GM10266 (cell line): ENCODE data around the gene DAPK1.

ENCODE experiments used
- DNase-seq: peaks from one replicate; pipeline ENCODE4 v3.0.0; 2012; ENCODE audit errors: extremely low spot score
- TF ChIP-seq, protein P1 (sequence below): IDR thresholded peaks from 2 replicates; pipeline ENCODE4 v1.5.1; 2012; ENCODE audit warnings: mild to moderate bottlenecking, low read depth; ENCODE audit not compliant: control insufficient read depth, insufficient read depth; ENCODE audit errors: missing control alignments

Gene DAPK1

DNA sequence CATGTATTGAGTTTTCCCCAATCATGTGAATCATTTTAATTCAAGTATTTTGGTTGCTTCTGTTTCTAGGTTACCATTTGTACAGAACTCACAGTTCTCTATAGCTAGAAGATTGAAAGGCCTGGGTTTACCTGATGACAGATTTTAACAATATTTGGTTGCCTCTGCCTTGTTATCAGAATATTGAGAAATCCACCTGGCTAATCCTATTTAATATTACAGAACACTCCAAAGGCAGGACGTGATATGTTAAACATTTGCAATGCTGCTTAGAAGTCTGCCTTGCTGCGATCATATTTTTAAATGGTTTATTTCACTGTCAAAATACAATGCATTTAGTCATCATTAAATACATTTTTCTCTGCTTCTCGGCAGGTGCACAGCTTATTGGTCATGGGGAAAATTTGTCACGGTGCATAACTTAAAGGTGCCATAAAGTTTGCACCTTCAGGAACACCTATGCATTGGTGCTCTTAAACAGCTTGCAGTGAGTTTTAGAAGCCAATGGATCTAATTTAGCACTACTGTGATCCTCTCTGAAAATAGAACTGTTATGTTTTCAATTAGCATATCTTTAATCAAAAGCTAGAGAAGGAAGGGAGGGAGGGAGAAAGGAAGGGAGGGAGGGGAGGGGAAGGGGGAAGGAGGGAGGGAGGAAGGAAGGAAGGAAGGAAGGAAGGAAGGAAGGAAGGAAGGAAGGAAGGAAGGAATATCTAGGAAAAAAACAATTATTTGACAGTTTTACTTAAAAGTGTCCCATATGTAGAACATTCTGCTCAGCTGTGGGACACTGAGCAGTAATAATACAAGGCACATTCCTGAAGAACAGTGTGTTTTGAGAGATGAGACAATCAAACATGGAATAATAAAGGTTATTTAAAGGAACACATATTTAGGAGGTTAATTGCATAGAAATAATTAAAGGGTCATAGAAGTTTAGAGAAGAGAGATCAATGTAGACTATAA is 15.5 kb upstream of the DAPK1 start:
- TF ChIP-seq, protein P1, sequence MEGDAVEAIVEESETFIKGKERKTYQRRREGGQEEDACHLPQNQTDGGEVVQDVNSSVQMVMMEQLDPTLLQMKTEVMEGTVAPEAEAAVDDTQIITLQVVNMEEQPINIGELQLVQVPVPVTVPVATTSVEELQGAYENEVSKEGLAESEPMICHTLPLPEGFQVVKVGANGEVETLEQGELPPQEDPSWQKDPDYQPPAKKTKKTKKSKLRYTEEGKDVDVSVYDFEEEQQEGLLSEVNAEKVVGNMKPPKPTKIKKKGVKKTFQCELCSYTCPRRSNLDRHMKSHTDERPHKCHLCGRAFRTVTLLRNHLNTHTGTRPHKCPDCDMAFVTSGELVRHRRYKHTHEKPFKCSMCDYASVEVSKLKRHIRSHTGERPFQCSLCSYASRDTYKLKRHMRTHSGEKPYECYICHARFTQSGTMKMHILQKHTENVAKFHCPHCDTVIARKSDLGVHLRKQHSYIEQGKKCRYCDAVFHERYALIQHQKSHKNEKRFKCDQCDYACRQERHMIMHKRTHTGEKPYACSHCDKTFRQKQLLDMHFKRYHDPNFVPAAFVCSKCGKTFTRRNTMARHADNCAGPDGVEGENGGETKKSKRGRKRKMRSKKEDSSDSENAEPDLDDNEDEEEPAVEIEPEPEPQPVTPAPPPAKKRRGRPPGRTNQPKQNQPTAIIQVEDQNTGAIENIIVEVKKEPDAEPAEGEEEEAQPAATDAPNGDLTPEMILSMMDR = no peak
- no peak for DNase-seq

DNA sequence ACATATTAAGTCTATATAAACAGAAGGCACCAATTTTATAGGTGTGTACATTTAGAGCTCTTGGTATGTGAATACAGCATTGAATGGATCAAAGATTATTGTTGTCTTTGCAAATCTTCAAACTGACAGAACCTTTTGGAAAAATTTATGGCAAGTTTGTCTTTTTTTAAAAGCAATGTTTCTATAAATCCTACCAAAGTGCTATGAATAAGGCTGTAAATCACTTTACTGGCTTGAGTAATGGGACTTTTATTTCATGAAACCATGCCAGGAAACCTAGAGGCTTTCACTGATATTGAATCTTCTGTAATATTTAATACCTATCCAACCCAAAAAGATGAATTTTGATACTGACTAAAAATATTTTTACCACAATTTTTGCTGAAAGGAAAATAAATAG is 7.4 kb upstream of the DAPK1 start:
- TF ChIP-seq, protein P1 = no peak
- DNase-seq = no peak

DNA sequence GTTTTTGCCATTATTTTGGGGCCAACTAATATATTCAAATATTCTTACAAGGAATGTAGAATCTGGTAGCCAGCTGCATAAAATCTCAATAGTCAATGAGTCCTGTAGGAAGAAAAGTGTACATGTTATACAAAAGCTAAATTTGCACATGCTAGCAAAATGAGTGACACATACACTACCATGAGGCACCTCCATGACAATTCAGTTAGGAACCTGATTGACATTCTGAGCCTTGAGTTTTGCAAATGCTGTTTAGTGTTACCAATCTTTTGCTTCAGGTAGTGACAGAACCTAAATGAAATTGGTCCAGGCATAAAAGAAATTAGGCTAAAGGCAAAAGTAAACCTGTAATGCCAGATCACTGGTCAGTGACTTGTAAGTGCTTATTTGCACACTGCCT is 6.8 kb upstream of the DAPK1 start:
- TF ChIP-seq, protein P1 = no peak
- no peak for DNase-seq

DNA sequence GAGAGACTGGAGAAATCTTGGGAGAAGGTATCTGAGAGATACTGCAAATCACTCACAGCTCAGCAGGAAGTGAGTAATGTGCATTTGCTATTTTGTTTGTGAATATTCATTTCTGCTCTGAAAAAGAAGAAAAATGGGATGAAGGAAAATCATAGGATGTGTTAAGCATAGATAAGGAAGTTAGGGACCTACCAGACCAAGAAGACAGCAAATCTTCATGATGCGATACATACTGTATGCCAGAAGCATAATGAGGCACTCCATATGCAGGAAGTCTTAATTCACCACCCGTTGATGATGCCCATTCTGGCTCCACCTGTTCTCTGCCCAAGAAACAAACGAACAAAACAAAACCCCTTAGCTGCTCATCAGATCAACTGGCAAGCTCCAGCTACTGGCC is 6.1 kb upstream of the DAPK1 start:
- DNase-seq = no peak
- TF ChIP-seq, protein P1 = no peak

DNA sequence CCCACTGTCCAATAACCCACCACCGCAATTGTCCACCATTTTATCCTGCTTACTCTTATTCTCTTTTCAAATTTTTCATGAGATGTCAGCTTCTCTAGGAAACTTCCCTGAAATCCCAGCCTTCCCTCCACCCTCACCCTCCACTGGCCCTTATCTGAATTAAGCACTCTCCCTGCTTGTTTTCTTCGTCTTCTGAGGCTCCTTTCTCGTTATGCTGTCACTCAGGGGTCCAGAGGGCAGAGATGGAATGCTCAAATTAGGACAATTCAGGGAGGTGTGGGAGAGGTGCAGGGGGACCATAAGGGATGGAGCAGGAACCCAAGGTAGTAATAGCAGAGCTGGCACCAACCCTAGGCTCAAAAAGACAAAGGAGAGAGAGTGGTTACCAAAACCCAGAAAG is 5.0 kb upstream of the DAPK1 start:
- no peak for DNase-seq
- TF ChIP-seq, protein P1 = no peak

DNA sequence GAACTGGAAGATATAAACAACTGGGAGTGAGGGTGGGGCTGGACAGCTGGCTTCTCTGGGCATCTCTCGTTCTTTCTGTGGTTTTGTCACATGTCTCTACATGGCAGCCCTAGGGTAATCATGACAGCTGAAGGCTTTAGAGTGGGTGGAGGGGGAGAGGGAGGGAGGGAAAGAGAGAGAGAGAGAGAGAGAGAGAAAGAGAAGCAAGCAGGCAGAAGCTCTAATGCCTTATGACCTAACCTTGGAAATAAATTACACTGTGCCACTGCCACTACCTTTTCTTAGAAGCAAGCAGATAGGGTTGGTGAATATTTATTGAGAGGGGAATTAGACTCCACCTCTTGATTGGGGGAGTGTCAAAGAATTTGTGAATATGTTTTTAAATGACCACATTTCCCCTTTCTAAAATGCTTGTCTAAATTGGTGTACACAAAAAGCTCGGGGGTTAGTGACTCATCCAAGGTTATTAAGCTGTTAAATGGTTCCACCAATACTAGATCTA is 2.6 kb upstream of the DAPK1 start:
- TF ChIP-seq, protein P1 = no peak
- DNase-seq = no peak

DNA sequence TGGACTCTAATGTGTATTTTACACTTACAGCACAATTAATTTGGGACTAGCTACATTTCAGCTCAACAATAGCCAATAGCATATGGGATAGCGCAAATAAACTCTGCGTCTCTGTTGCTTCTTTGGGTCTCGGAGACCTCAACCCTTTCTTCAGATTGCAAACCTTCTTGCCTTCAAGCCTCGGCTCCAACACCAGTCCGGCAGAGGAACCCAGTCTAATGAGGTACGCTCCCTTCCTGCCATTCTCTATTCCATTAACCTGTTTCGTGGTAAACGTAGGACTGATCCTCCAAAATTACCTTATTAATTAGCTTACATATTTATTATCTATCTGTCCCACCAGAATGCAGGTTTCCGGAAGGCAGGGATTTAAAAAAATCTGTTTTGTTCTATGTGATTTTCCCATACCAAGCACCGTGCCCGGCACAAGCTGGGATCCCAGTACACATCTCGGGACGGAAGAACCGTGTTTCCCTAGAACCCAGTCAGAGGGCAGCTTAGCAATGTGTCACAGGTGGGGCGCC is 525 bp upstream of the DAPK1 start:
- TF ChIP-seq, protein P1 = no peak
- DNase-seq = no peak
